Measurements from ENCODE around the gene TUBB2B.
"Not testable (repeated sequence)": the region's sequence is repeated elsewhere in the genome, so short reads cannot be mapped to it uniquely, and the experiment has no call there.

- not testable (repeated sequence) for TF ChIP-seq CTCF, POLR2AphosphoS5, EP300, POLR2A (IDR thresholded peaks at IDR 0.05)
Measured at GRCh38 chr6:3197734-3198133, 29.7 kb downstream of the TUBB2B start.

Measured in upper lobe of left lung (tissue), 4 donors.